Stimulated activated CD8-positive, alpha-beta memory T cell treated with anti-CD3 and anti-CD28 coated beads, Interleukin-4, amount 100 ng/mL, for 48 hours (primary cell): ENCODE results near the gene COG2.
"Not testable (repeated sequence)": the region's sequence is repeated elsewhere in the genome, so short reads cannot be mapped to it uniquely, and the experiment has no call there.

Experiments
- DNase-seq: peaks from one replicate; pipeline ENCODE4 v3.0.0-alpha.2; 2020

The COG2 gene, protein sequence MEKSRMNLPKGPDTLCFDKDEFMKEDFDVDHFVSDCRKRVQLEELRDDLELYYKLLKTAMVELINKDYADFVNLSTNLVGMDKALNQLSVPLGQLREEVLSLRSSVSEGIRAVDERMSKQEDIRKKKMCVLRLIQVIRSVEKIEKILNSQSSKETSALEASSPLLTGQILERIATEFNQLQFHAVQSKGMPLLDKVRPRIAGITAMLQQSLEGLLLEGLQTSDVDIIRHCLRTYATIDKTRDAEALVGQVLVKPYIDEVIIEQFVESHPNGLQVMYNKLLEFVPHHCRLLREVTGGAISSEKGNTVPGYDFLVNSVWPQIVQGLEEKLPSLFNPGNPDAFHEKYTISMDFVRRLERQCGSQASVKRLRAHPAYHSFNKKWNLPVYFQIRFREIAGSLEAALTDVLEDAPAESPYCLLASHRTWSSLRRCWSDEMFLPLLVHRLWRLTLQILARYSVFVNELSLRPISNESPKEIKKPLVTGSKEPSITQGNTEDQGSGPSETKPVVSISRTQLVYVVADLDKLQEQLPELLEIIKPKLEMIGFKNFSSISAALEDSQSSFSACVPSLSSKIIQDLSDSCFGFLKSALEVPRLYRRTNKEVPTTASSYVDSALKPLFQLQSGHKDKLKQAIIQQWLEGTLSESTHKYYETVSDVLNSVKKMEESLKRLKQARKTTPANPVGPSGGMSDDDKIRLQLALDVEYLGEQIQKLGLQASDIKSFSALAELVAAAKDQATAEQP

GRCh38 chr1:230642263-230642959 is at the start of gene COG2:
Gene COG2 (plus strand): TSS chr1:230642481. CDS start chr1:230642607, 126 bp downstream.
- DNase-seq, result peak; percentile 100

DNA sequence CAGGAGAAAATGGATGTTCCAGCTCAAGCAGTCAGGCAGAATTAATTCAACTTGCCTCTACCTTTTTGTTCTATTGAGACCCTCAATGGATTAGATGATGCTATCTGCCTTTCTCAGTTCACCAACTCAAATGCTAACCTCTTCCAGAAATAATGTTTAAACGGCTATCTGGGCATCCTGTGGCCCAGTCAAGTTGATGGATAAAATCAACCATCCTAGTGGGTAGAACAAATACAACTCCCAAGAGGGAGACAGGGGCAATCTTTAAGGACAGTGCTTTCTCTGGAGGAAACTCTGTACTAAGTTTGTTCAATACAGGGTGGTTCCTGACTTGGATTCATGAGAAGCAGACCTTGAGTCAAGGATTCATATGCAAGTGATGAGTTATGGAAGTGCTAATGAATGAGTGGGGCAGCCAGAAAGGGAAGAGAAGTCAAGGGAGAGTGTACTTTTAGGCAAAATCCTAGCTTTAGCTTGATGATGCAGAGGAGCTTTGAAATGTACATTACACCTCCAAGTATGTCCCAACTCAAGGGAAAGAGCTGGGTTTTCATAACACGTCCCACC is 49.4 kb upstream of the COG2 start:
- DNase-seq, result no peak

GRCh38 chr1:230594214-230594773 is 48.0 kb upstream of the COG2 start:
- no peak for DNase-seq

DNA sequence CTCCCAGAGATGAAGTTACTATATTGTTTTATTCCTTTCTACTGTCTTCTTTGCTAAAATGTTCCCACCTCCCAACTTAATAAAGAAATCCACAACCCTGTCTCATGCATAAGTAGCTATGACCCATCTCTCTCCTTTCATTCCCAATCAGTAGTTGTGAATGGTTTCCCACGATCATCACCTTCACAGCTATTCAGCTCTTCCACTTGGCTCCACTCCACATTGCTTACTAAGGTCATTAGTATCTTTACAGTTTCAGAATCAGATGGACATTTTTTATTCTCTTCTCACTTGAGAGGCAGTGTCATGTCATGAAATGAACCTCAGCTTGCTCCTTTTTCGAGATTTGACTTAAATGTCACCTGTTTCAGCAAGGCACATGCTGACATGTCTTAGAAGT is 47.1 kb upstream of the COG2 start:
- no peak for DNase-seq

DNA sequence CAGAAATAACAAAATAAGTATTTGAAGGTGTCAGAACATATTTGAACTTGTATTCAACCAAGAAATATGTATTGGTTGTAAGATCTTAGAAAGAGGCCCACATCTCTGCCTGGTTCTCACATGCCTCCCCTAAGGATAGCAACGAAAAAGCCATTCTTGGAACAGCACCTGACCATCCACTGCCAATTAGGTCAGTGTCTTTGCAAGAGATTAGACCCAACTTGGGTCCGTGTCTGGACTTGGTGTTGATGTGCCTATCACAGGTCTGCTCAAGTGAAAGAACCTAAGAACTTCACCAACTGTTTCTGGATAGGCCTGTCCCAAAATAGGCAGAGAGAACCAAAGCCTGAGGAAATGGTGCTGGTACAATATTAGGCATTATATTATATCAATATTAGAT is 46.0 kb upstream of the COG2 start:
- DNase-seq, result no peak

GRCh38 chr1:230598745-230599144 is 43.5 kb upstream of the COG2 start:
- DNase-seq, result no peak

GRCh38 chr1:230599926-230600656 is 42.2 kb upstream of the COG2 start:
- DNase-seq, result no peak

DNA sequence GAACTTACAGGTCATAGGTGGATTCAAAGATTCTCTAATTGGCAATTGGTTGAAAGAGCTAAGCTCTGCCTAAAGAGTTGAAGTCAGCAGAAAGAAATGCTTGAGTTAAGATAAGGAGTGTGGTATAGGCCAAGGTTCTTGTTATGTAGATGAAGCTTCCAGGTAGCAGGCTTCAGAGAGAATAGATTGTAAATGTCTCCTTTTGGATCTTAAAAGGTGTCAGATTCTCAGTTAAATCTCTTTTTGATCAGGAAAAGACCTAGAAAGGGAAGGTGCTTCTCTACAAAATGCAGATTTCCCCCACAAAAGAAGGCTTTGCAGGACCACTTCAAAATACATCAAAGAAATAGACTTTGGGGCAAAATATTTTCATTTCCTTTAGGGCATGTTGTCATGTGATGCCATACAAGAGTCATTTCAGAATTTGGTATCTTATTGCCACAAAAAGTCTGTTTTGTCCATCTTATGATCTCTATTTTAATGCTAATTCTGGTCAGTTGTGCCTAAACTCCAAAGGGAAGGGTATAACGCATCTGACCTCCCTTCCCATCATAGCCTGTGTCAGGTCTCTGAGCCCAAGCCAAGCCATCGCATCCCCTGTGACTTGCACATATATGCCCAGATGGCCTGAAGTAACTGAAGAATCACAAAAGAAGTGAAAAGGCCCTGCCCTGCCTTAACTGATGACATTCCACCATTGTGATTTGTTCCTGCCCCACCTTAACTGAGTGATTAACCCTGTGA is 41.5 kb upstream of the COG2 start:
- not testable (repeated sequence) for DNase-seq

DNA sequence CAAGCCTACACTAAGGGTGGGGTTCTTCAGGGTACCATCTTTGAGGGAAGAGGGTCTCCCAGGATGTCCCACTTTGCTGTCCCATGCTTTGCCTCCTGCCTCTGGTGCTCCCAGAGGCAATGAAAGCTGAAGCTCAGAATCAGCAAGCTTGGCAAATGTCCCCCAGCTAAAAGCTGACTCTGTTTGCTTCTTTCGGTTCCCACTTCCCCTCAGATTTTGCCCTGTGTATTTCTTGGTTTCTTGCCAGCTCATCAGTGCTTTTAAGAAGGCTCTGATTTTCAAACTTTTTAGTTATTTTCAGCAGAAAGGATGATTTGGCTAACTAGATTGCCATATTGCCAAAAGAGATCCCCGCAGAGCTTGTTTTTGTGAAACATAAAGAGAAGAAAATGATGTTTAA is 33.1 kb upstream of the COG2 start:
- no peak for DNase-seq

DNA sequence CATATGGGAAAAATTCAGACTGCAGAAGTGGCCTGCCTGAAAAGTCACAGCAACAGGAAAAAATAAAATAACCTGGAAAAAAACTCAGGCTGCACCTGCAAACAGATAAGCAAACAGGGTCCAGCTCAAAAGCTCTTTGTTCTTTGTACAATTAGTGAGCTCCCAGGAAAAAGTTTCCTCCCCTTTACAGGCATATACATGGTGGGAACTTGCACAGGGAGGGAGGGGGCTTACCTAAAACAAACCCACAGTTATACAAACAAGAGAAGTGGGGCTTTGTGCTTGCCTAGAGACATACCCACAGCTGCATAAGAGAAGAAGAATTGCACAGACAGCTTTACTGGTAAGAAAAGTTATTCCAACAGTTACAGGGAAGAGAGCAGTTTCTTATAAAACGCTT is 31.7 kb upstream of the COG2 start:
- no peak for DNase-seq

DNA sequence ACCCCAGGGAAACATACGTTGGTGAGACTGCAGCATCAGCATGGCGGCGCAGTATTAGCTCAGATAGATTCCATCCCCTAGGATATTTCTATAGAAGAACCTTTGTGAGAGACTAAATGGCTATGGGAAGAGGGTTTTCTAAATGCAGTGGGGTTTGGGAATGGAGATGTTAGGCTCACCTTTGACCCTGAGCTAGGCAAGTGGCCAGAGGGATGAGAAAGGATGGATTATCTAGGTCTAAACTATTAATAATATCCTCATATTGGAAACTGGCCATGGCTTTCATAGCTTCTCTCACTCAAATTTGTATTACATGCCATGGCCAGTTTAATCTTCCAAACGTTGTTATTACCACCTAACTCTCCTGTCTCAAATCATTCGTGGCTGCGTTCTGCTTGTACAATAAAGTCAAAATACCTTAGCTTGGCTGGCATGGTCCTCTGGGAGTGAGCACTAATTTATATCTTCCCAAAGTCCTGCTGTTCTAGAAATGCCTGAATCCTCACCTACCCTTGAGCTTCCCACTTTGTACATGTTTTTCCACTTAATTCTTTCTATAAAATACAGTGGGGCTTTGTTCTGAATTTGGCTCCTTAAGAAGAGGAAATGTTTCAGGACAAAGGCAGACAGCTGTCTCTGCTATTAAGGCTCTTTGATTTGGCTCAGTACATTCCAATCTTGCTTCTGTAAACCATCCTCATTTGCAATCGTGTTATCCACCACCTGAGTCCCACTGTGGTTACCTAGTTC is 31.0 kb upstream of the COG2 start:
- DNase-seq, result no peak

- no peak for DNase-seq
These were observed 30.4 kb upstream of the COG2 start for GRCh38 chr1:230611878-230612235.

DNA sequence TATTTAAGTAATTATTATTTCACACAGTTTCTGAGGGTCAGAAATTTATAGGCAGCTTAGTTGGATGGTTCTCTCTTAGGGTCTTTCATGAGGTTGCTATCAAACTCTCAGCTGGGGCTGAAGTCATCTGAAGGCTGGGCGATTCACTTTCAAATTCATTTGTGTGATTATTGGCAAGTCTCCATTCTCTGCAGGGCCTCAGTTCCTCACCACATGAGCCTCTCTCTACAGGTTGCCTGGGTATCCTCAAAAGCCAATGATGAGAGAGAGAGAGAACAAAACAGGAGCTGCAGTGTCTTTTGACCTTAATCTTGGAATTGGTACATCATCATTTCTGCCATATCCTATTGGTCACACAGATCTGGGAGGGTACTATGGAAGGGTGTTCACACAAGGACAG is 29.6 kb upstream of the COG2 start:
- DNase-seq, result no peak

DNA sequence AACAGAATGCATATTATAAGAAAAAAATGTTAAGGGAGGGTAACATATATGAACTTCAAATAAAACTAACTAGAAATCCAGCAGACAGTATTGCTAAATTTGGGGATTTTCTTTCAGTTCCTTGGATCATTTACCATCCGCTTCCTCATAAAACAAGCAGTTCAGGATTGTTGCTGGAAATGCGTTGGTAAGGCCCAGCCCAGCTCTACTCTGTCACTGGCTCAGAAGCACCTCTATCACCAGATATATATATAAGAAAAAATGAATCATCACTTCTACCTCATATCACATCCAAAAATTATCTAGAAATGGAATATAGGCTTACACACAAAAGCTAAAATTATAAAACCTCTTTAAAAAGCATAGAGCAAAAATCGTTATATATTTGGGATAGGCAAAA is 28.2 kb upstream of the COG2 start:
- DNase-seq, result no peak

DNA sequence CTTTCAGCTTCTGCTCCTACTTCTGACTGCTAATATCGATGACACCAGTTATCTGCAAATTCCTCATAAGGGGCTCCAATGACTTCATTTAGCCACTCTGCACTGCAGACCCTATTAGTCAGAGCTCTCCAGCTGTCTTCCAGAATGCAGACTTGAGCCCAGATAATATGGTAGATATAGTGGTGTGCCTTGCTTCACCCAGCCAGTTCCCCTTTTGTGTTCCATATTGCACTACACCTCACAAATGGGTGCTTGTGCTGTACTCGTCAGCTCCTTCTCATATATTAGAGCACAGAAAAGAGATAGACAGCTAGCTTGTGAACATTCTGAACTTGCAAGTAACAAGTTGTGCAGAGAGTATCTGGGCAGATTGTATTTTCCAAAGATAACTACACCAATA is 23.7 kb upstream of the COG2 start:
- no peak for DNase-seq

- DNase-seq, result no peak
These were observed 21.5 kb upstream of the COG2 start for GRCh38 chr1:230620649-230621323.

DNA sequence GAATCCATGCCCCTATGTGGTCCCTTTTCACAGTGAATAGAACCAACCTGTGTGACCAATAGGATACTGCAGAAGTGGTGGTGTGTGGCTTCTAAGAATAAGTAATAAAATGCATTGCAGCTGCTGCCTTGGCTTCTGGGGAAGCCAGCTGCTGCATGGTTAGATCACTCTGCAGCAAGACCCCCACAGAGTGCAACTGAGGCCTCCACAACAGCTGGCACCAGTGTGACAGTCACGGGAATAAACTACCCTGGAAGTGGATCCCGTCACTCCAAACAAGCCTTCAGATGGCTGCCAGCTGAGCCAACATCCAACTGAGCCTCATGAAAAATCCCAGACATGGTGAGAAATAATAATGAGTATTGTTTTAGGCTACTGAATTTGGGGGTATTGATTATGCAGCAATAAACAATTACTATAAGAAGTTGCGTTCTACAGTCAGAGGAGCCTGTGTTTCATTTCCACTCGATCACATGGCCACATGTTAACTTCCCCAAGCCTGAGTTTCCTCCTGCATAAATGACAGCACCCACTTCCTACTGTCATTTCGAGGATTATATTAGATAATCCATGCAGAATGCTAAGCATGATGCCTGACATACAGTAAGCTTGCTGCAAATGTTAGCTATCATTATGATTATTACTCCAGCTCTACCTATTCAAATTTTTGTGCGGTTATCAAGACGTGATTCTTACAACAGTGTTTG is 20.8 kb upstream of the COG2 start:
- DNase-seq, result no peak

- no peak for DNase-seq
These were observed 20.1 kb upstream of the COG2 start for GRCh38 chr1:230622151-230622550.

- DNase-seq, result no peak
These were observed 18.1 kb upstream of the COG2 start for GRCh38 chr1:230624097-230624713.
